NCI-H82 (cell line): ENCODE measurements around the gene AP5S1.
"Not testable (repeated sequence)": the region's sequence is repeated elsewhere in the genome, so short reads cannot be mapped to it uniquely, and the experiment has no call there.

Source experiments
- DNase-seq: peaks from one replicate; lab custom pipeline; 2025; lab: John Stamatoyannopoulos, UW

AP5S1 gene

GRCh38 chr20:3812259-3812681 is 8.1 kb upstream of the AP5S1 start:
- DNase-seq, result no peak

GRCh38 chr20:3812975-3813847 is 7.1 kb upstream of the AP5S1 start:
- no peak for DNase-seq

GRCh38 chr20:3813848-3814581 is 6.3 kb upstream of the AP5S1 start:
- no peak for DNase-seq

GRCh38 chr20:3814928-3815495 is 5.3 kb upstream of the AP5S1 start:
- no peak for DNase-seq

- no peak for DNase-seq
Measured at GRCh38 chr20:3815703-3816315, 4.5 kb upstream of the AP5S1 start.

- DNase-seq, result peak; percentile 94
Measured at GRCh38 chr20:3818155-3819151, 1.9 kb upstream of the AP5S1 start.

GRCh38 chr20:3819411-3820047 is 818 bp upstream of the AP5S1 start:
- peak; percentile 42 for DNase-seq

- no peak for DNase-seq
Measured at GRCh38 chr20:3820901-3821727, 767 bp downstream of the AP5S1 start.

- no peak for DNase-seq
Measured at GRCh38 chr20:3821996-3822395, 1.6 kb downstream of the AP5S1 start.

GRCh38 chr20:3823881-3824280 is 3.5 kb downstream of the AP5S1 start:
- DNase-seq, result no peak

- no peak for DNase-seq
Measured at GRCh38 chr20:3825526-3825925, 5.2 kb downstream of the AP5S1 start.

- no peak for DNase-seq
Measured at GRCh38 chr20:3826420-3826819, 6.1 kb downstream of the AP5S1 start.

GRCh38 chr20:3828798-3829197 is 8.5 kb downstream of the AP5S1 start:
- DNase-seq, result no peak

GRCh38 chr20:3829891-3830290 is 9.5 kb downstream of the AP5S1 start:
- DNase-seq, result not testable (repeated sequence)

GRCh38 chr20:3836132-3836531 is 15.8 kb downstream of the AP5S1 start:
- DNase-seq, result no peak

GRCh38 chr20:3839328-3839727 is 19.0 kb downstream of the AP5S1 start:
- no peak for DNase-seq

GRCh38 chr20:3840201-3840600 is 19.9 kb downstream of the AP5S1 start:
- not testable (repeated sequence) for DNase-seq

- DNase-seq, result no peak
Measured at GRCh38 chr20:3842348-3842930, 22.1 kb downstream of the AP5S1 start.

- DNase-seq, result peak; percentile 15
Measured at GRCh38 chr20:3843490-3843889, 23.1 kb downstream of the AP5S1 start.
